Measurements from ENCODE around the gene PTPRC.

- TF ChIP-seq ZNF274 (IDR thresholded peaks at IDR 0.05; ENCODE audit: low read depth, low read length) (no peak), YY1 (IDR thresholded peaks at IDR 0.05; ENCODE audit: insufficient read depth, insufficient read length) (no peak), SUZ12 (IDR thresholded peaks at IDR 0.05; ENCODE audit: extremely low read depth, insufficient read depth, insufficient read length) (no peak)
Observed at GRCh38 chr1:198806861-198807260, 168.0 kb downstream of the PTPRC start.
